OCI-LY7 (cell line): ENCODE results near the gene TEAD2. TPM values are rescaled to one million over a fixed set of nuclear protein-coding genes. Genes with fewer than 3 reads are reported as not detected.
"Not testable (repeated sequence)": the region's sequence is repeated elsewhere in the genome, so short reads cannot be mapped to it uniquely, and the experiment has no call there.

ENCODE experiments used
- BruUV-seq: library from RNA; stranded (reverse); fragments of 400-500 nt; replicated peaks from 2 replicates; lab custom pipeline; 2021; lab: Mats Ljungman, UMichigan
- CTCF ChIA-PET: fragments of 300-600 bp; sonication (Branson Sonifier 250); formaldehyde crosslinking; loops from one replicate; lab custom pipeline; 2022; ENCODE audit warnings: antibody characterized with exemption; ENCODE audit not compliant: unreplicated experiment; lab: Charles Lee
- POLR2A ChIA-PET: fragments of 300-600 bp; sonication (Branson Sonifier 250); formaldehyde crosslinking; loops from one replicate; lab custom pipeline; 2022; ENCODE audit warnings: antibody characterized with exemption; lab: Charles Lee
- DNase-seq: peaks from one replicate; pipeline ENCODE4 v3.0.0-alpha.2; 2015; ENCODE audit warnings: low spot score
- H2AFZ ChIP-seq: fragments of 200-600 bp; sonication (generic), shearing (Covaris generic); 2 replicates; pipeline ENCODE4 v1.6.1; 2014; ENCODE audit warnings: mild to moderate bottlenecking, antibody characterized with exemption, low read length, moderate library complexity
- H3K27ac ChIP-seq: fragments of 200-600 bp; sonication (generic); 2 replicates; pipeline ENCODE4 v1.5.1; 2014; ENCODE audit warnings: mixed run types, low read depth, mild to moderate bottlenecking, moderate library complexity, low read length, inconsistent platforms; ENCODE audit not compliant: poor library complexity, severe bottlenecking
- H3K36me3 ChIP-seq: fragments of 200-600 bp; sonication (generic); 2 replicates; pipeline ENCODE4 v1.6.1; 2014; ENCODE audit warnings: mild to moderate bottlenecking, antibody characterized with exemption, low read length, moderate library complexity, mixed read lengths; ENCODE audit not compliant: insufficient read depth
- H3K4me1 ChIP-seq: fragments of 200-600 bp; sonication (generic); 2 replicates; pipeline ENCODE4 v1.5.1; 2014; ENCODE audit warnings: mild to moderate bottlenecking, low read length; ENCODE audit not compliant: insufficient read depth, poor library complexity, severe bottlenecking
- H3K4me2 ChIP-seq: fragments of 200-600 bp; sonication (generic); 2 replicates; pipeline ENCODE4 v1.6.1; 2014; ENCODE audit warnings: mild to moderate bottlenecking, low read length
- H3K4me3 ChIP-seq: fragments of 200-600 bp; sonication (generic); 2 replicates; pipeline ENCODE4 v1.5.1; 2014; ENCODE audit warnings: mild to moderate bottlenecking, low read depth, low read length; ENCODE audit not compliant: poor library complexity, severe bottlenecking
- H3K79me2 ChIP-seq: fragments of 200-600 bp; sonication (generic); 2 replicates; pipeline ENCODE4 v1.6.1; 2016; ENCODE audit warnings: low read depth, mild to moderate bottlenecking, low read length, moderate library complexity, mixed read lengths; ENCODE audit not compliant: insufficient read depth
- H3K9me2 ChIP-seq: fragments of 200-600 bp; sonication (generic); 2 replicates; pipeline ENCODE4 v1.6.1; 2016; ENCODE audit warnings: mild to moderate bottlenecking, low read length, mixed read lengths; ENCODE audit not compliant: insufficient read depth
- H3K9me3 ChIP-seq: fragments of 200-600 bp; sonication (generic); 2 replicates; pipeline ENCODE4 v1.6.1; 2014; ENCODE audit warnings: mild to moderate bottlenecking, mixed run types, low read length, mixed read lengths
- H4K20me1 ChIP-seq: fragments of 200-600 bp; sonication (generic); 2 replicates; pipeline ENCODE4 v1.6.1; 2014; ENCODE audit warnings: mild to moderate bottlenecking, antibody characterized with exemption, low read length, moderate library complexity, mixed read lengths; ENCODE audit not compliant: insufficient read depth
- EZH2phosphoT487 ChIP-seq: fragments of 200-600 bp; sonication (generic); IDR thresholded peaks from 2 replicates; pipeline ENCODE4 v1.6.1; 2018; ENCODE audit warnings: low read depth, borderline replicate concordance, mild to moderate bottlenecking, mixed run types, antibody characterized with exemption, low read length, moderate library complexity, mixed read lengths
- intact Hi-C: fragments of 100-400 bp; cut with micrococcal nuclease; formaldehyde crosslinking; loops from one replicate; pipeline ENCODE4 v1.10.0; 2022; ENCODE audit not compliant: unreplicated experiment
- total RNA-seq, 2 experiments: library from RNA; depleted of rRNA in 1 of 2; stranded (reverse); fragments of >200 nt in 1 of 2; shearing (Covaris generic) in 1 of 2; gene quantifications; 2 replicates each; pipeline ENCODE4 v1.2.3, GENCODE V29; 2014 to 2022
- TF ChIP-seq, protein P1 (sequence below): fragments of 200-600 bp; sonication (generic); conservative IDR thresholded peaks from 2 replicates; pipeline ENCODE4 v1.5.1; 2014; ENCODE audit warnings: mild to moderate bottlenecking, antibody characterized with exemption, low read length, moderate library complexity, mixed read lengths

TEAD2 gene
- total RNA-seq, 2 experiments from 2014 or later: 4.9 to 5.3 TPM

DNA sequence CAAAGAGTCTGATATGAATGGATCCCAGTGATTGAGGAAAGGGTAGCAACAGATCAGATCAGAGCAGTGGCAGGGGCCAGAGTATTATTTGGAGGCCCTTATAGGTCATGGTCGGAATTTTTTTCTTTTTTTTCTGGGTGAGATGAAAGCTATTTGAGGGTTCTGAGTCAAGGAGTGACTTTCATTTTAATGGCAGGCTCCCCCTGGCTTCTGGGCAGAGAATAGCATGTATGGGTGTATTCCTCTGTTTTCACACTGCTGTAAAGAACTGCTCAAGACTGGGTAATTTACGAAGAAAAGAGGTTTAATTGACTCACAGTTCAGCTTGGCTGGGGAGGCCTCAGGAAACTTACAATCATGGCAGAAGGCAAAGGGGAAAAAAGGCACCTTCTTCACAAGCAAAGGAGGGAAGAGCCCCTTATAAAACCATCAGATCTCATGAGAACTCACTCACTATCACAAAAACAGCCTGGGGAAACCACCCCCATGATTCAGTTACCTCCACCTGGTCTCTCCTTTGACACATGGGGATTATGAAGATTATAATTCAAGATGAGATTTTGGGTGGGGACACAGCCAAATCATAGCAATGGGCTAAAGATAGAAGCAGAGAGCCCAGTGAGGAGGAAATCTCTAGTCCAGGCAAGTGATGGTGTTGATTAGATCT is 34.2 kb downstream of the TEAD2 start:
- peak; percentile 87 for DNase-seq
- intact Hi-C loops: no loop called here
- POLR2A ChIA-PET: interaction anchor here (0.6 kb wide), 1 partner anchor 12 kb away, joined by 3 read pairs; no protein-coding TSS in a partner anchor

DNA sequence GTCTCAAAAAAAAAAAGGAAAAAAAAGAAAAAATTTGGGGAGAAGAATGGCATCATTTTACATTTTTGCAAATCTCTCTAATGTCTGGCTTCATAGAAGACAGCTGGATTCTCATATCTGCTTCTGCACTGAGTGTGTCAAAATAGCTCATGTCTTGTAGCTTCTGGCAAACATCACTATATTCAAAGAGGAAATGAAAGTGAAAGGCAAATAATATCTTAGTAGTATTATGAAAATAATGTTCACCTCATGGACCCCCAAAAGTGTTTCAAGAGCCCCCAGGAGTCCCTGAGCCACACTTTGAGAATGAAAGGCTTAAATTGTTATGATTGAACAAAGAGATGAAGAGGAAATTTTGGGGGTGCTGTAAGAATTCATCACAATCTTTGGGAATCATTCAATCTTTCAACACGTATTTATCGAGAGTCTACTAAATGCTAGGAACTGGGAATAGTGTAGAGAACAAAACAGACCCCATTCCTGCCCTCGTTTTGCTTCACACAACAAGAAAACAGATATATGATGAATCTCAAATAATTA is 36.0 kb downstream of the TEAD2 start:
- Histone ChIP-seq H2AFZ (peak overlapping the region; percentile 47; the same call in 1 of the 2 replicates), H4K20me1 (no peaks in the 10 kb centered on the region), H3K9me2 (no peaks in the 10 kb centered on the region), H3K79me2 (peaks cover 29% of the 10 kb centered on the region; the same call in 1 of the 2 replicates), H3K4me2 (peak overlapping the region; percentile 59), H3K27ac (peak overlapping the region; percentile 98), H3K4me1 (peaks cover 69% of the 10 kb centered on the region), H3K36me3 (peaks cover 49% of the 10 kb centered on the region), H3K9me3 (peaks cover 24% of the 10 kb centered on the region), H3K4me3 (peak overlapping the region; percentile 54)
- CTCF ChIA-PET: interaction anchor here (1.3 kb wide), 1 partner anchor 65 kb away, joined by 3 read pairs; no protein-coding TSS in a partner anchor
- intact Hi-C loops: no loop called here
- BruUV-seq: TSS peak; percentile 9
- DNase-seq: peak; percentile 91
- TF ChIP-seq, protein P1, sequence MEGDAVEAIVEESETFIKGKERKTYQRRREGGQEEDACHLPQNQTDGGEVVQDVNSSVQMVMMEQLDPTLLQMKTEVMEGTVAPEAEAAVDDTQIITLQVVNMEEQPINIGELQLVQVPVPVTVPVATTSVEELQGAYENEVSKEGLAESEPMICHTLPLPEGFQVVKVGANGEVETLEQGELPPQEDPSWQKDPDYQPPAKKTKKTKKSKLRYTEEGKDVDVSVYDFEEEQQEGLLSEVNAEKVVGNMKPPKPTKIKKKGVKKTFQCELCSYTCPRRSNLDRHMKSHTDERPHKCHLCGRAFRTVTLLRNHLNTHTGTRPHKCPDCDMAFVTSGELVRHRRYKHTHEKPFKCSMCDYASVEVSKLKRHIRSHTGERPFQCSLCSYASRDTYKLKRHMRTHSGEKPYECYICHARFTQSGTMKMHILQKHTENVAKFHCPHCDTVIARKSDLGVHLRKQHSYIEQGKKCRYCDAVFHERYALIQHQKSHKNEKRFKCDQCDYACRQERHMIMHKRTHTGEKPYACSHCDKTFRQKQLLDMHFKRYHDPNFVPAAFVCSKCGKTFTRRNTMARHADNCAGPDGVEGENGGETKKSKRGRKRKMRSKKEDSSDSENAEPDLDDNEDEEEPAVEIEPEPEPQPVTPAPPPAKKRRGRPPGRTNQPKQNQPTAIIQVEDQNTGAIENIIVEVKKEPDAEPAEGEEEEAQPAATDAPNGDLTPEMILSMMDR: no peak
- no peak for TF ChIP-seq EZH2phosphoT487
- POLR2A ChIA-PET: interaction anchor here (0.7 kb wide), 2 partner anchors 8 to 12 kb away, joined by 3 to 8 read pairs; partner anchors contain the start of gene CD37

More for the DNA sequence above, 34.2 kb downstream of the TEAD2 start:
- no peak for TF ChIP-seq EZH2phosphoT487
- TF ChIP-seq, protein P1: peak; percentile 83
- Histone ChIP-seq H3K4me2 (peak overlapping the region; percentile 59), H3K79me2 (peaks cover 38% of the 10 kb centered on the region; the same call in 1 of the 2 replicates), H2AFZ (peak overlapping the region; percentile 42; the same call in 1 of the 2 replicates), H3K9me3 (peaks cover 9% of the 10 kb centered on the region), H3K4me3 (peak overlapping the region; percentile 58), H4K20me1 (no peaks in the 10 kb centered on the region), H3K9me2 (no peaks in the 10 kb centered on the region), H3K36me3 (peaks cover 31% of the 10 kb centered on the region), H3K4me1 (peaks cover 87% of the 10 kb centered on the region), H3K27ac (peak overlapping the region; percentile 98)
- CTCF ChIA-PET: no interaction called here
- TSS peak; percentile 24 for BruUV-seq

DNA sequence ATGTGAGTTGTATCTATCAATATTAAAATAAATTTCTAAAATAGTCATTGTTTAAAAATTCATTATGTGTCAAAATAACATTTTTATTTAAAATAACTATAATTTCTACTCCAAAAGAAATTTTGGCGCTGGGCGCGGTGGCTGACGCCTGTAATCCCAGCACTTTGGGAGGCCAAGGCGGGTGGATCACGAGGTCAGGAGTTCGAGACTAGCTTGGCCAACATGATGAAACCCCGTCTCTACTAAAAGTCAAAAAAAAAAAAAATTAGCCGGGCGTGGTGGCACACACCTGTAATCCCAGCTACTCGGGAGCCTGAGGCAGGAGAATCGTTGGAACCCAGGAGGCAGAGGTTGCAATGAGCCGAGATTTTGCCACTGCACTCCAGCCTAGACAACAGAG is 36.5 kb downstream of the TEAD2 start:
- ChIA-PET POLR2A (interaction anchor here (0.7 kb wide), 2 partner anchors 9 to 12 kb away, joined by 3 to 8 read pairs; partner anchors contain the start of gene CD37), CTCF (interaction anchor here (1.3 kb wide), 1 partner anchor 66 kb away, joined by 3 read pairs; no protein-coding TSS in a partner anchor)
- Histone ChIP-seq H3K4me3 (peak overlapping the region; percentile 26), H3K4me1 (peaks cover 65% of the 10 kb centered on the region), H2AFZ (peak overlapping the region; percentile 47; the same call in 1 of the 2 replicates), H3K4me2 (peak overlapping the region; percentile 59), H3K27ac (peak overlapping the region; percentile 98), H3K36me3 (peaks cover 54% of the 10 kb centered on the region), H3K79me2 (peaks cover 24% of the 10 kb centered on the region; the same call in 1 of the 2 replicates), H3K9me3 (peaks cover 28% of the 10 kb centered on the region)
- H3K9me2 ChIP-seq, intact Hi-C loops, BruUV-seq, H4K20me1 ChIP-seq, DNase-seq: not testable (repeated sequence)
